ENCODE data around the gene PLEKHM3.

DNA sequence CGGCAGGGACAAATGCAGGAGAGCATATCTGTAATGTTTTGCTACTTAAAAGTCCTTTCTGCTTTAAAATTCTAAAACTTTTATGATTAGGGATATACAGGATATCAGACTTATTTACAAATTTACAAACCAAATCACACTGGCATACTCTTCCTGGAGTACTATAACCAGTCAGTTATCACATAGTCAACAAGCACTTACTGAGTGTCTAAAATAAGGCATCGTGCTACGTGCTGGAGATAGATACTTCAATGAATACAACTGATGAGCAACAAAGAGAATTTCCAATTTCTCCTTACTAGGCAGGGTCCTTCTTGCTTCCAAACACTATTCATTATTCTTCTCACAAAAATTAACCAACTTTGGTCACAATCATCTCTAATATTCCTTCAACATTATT lies 113.5 kb downstream of the PLEKHM3 start:
- TF ChIP-seq CTCF (IDR thresholded peaks at IDR 0.05) = no peak
- no peak for TF ChIP-seq POLR2A (IDR thresholded peaks at IDR 0.05)

Data from right lobe of liver (tissue), 4 donors.